Stimulated activated naive CD4-positive, alpha-beta T cell treated with Interleukin-2 at 50 U/mL for 16 hours (primary cell): ENCODE data around the gene PSMB3.
"Not testable (repeated sequence)": the region's sequence is repeated elsewhere in the genome, so short reads cannot be mapped to it uniquely, and the experiment has no call there.

Experiments
- DNase-seq: peaks from one replicate; lab custom pipeline; 2025; lab: John Stamatoyannopoulos, UW

PSMB3 gene

GRCh38 chr17:38716368-38717005 is 36.1 kb upstream of the PSMB3 start:
- DNase-seq = no peak

DNA sequence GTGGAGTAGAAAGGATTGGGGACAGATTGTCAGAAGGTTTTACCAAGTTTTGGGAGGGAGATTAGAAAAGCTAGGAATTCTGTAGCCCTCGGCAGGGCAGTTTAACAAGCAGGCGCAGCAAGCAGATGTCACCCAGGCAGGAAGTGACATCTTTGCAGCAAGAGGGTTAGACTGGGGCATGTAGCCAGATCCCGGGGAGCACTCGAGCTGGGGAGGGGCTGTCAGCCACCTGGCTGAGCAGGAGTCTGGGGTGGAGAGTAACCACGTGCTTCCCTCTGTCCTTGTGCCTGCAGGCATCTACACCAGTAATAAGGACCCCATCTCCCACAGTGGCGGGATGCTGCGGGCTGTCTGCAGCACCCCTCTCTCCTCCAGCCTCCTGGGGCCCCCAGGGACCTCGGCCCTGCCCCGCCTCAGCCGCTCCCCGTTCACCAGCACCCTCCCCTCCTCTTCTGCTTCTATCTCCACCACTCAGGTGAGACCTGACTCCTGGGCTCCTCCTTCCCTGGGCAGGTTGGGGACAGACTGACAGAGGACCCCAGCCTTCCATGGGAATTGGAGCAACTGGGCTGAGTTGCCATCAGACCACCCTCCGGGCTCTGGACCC is 35.3 kb upstream of the PSMB3 start:
- no peak for DNase-seq

DNA sequence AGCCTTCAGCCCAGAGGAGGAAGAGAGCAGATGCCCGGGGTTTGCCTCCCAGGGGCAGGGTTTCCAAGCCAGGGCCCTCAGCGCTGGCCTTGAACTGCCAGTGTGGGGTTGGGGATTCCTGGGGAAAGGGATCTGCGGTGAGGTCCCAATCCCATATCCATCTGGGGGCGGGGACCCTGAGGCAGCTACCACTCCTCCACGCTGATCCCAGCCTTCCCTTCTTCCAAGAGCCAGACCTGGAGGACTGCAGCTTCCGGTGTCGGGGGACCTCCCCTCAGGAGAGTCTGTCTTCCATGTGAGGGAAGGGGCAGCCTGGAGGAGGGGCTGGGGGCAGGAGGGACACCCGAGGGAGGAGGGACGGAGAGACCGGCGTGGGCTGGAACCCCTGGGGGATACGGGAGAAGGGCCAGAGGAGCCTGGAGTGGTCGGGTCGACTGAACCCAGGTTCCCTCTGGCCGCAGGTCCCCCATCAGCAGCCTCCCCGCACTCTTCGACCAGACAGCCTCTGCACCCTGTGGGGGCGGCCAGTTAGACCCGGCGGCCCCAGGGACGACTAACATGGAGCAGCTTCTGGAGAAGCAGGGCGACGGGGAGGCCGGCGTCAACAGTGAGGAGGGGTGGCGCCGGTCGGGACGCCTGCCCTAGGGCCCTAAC is 33.1 kb upstream of the PSMB3 start:
- no peak for DNase-seq

DNA sequence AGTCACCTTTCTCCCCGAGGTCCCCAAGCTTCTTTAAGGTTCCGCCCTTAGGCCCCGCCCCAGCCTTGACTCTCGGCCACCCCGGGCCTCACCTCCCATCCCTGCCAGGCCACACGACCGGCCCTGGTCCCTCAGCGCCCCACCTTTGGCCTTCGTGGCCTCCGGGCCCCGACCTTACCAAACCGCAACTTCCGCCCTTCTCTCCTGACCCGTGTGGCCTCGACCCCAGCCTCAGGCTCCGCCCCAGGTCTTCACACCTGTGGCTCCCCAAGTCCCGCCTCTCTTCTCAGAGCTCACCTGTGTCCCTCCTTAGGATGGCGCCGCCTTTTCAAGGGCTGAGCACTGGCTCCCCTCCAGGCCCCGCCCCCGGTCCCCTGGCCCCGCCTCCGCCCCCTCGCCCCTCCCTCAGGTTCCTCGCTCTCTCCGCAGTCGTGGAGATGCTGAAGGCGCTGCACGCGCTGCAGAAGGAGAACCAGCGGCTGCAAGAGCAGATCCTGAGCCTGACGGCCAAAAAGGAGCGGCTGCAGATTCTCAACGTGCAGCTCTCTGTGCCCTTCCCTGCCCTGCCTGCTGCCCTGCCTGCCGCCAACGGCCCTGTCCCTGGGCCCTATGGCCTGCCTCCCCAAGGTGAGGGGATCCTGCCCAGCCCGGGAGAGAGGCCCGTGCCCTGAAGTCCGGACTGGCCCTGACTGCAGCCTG is 32.4 kb upstream of the PSMB3 start:
- no peak for DNase-seq

GRCh38 chr17:38720941-38721340 is 31.6 kb upstream of the PSMB3 start:
- no peak for DNase-seq

DNA sequence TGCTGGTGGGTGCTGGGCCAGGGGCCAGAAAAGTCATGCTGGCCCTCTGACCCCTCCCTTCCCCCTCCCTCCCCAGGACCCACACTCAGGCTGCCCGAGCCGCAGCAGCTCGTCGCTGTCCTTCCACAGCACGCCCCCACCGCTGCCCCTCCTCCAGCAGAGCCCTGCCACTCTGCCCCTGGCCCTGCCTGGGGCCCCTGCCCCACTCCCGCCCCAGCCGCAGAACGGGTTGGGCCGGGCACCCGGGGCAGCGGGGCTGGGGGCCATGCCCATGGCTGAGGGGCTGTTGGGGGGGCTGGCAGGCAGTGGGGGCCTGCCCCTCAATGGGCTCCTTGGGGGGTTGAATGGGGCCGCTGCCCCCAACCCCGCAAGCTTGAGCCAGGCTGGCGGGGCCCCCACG is 30.7 kb upstream of the PSMB3 start:
- DNase-seq = no peak

DNA sequence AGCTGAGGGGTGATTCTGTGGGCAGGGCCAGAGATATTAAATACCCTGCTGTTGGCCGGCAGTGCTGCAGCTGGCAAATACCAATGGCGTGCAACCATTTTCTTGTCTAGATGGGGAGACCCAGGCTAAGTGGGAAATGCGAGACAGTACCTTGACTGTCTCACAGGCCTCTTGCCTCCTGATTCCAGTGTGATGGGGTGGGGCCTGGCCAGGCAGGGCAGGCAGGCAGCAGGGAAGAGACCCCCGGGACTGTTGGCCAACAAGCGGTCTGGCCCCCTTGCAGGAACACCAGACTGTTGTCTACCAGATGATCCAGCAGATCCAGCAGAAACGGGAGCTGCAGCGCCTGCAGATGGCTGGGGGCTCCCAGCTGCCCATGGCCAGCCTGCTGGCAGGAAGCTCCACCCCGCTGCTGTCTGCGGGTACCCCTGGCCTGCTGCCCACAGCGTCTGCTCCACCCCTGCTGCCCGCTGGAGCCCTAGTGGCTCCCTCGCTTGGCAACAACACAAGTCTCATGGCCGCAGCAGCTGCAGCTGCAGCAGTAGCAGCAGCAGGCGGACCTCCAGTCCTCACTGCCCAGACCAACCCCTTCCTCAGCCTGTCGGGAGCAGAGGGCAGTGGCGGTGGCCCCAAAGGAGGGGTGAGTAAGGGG is 28.1 kb upstream of the PSMB3 start:
- DNase-seq = no peak

- DNase-seq = no peak
Observed at GRCh38 chr17:38725066-38725465, 27.5 kb upstream of the PSMB3 start.

- not testable (repeated sequence) for DNase-seq
Observed at GRCh38 chr17:38726145-38726544, 26.4 kb upstream of the PSMB3 start.

DNA sequence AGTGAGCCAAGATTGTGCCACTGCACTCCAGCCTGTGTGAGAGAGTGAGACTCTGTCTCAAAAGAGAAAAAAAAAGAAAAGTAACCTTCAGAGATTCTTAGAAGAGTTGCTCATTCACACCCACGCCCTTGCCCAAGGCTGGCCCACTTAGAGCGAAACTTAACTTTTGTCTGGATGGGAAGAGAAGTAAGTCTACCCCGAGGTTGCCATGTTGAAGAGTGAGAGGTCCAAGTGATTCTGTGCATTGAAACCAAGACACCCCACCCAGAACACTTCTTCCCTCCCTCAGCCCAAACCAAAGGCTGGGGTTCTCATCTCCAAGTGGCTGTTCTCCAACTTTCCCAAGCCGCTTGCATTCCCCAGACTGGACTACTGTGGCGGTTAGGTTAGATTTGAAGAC is 24.8 kb upstream of the PSMB3 start:
- peak; percentile 82 for DNase-seq

GRCh38 chr17:38728290-38728831 is 24.2 kb upstream of the PSMB3 start:
- DNase-seq = peak; percentile 43

DNA sequence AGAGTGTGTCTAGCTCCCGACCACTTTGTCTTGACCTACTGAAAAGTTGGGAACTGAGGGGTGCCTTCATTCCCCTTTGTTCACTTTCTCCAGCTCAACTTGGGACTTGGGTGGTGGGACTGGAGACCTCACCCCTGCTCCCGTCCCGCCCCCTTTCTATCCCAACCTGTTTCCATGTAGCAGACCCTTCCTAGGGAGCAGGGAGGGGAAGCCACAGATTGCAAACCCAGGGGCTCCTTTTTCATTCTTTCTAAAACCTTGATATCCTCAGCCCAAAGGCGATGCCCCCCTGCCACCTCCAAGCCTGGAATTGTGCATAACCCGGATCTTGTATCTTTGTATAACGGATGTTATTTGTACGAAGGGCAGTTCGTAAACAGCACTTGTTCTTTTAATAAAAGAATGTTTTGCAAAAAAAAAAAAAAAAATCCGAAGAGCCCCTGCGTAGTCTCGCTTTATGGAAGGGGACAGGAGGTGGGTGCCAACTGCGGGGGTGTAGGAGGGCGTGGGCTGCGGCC is 23.1 kb upstream of the PSMB3 start:
- no peak for DNase-seq

DNA sequence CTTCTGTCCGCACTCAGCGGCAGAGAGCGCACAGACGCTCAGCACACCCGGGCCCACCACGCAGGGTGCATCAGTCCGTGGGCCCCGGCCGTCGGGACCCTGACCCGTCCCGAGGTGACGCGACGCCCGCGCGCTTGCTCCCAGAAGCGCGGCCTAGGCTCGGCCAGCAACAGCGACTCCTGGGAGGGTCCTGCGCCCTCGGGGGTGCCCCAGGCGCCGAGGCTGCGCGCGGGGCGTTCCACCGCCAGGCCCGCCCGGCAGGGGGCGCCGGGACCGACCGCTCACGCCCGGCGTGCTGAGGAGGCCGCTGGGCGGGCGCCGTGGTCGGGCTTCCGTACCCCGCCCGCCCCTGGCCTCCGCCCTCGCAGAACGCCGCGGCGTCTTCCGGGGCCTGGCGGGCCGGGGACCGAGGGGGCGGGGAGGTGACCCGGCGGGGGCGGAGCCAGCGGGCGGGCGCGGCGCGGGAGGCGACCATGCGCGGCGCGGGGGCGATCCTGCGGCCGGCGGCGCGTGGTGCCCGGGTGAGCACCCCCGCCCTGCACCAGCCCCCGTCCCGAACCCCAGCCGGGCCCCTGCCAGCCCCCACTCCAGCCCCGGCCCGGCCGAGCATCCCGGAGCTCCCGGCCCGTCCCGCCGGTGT is 22.5 kb upstream of the PSMB3 start, which contains the start of gene CISD3:
TSS of gene CISD3 (plus strand) at position 456 of the 640 bp plus-strand sequence. CDS start at position 474, 18 bp downstream.
- DNase-seq = peak; percentile 80

DNA sequence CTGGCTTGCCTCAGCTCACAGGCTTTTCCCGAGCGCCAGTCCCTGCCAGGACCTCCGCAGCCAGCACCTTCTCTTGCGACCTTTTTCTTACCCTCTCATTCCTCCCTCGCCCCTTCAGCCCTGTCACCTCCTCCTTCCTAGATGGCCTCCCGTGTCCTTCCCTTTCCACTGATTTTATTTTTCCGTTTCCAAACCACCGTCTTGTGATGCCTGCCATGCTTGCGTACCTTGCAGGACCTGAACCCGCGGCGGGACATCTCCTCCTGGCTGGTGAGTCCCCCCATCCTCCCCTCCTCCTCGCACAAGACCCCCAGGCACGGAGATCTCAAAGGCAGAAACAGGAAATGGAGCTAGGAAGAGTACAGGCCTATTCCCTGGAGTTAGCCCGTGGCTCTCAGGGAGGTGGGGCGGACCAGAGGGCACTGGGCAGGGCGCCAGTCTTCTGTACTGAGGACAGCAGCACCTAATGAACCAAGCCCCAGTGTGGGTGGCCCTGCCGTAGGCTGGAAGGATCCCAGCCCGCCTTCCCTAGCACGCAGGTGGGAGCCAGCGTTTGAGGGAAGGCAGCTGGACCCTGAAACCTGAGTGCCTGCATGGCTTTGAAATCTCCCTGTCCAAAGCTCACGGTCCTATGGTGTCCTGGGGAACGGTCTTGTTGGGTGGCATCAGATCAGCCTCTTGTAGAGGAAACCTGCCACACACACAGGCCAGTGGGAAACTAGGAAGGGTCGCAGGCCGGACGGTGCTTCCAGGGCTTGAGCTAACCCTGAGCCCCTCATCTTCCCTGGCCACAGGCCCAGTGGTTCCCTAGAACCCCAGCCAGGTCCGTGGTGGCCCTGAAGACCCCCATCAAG is 21.8 kb upstream of the PSMB3 start:
- no peak for DNase-seq

- DNase-seq = no peak
Observed at GRCh38 chr17:38731526-38732294, 20.8 kb upstream of the PSMB3 start.

GRCh38 chr17:38732376-38733281 is 19.9 kb upstream of the PSMB3 start:
- no peak for DNase-seq

DNA sequence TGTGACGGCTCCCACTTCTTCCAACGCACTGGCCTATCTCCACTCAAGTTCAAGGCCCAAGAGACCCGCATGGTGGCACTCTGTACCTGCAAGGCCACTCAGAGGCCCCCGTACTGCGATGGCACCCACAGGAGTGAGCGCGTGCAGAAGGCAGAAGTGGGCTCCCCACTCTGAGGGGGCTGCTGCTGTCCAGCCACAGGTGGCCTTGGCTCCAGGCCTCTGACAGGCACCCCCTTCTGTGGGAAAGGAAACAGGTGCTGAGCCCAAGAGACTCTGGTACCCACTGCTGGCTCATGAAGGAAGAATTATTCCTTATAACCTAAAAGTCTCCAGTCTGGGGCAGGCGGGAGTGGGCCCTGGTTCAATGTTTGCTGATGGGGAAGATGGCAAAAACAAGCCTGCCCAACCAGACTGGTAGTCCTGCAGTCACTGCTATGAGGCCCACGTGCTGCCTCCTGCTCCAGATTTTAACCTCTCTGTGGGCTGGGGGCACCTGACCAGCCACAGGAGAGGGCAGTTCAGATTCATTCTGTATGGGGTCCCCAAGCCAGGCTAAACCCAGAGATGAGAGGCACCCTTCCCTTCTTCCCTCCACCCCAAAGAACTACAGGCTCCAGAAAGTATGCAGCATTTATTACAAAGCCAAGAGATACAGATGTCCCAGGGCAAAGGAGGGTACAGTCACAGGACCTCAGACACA is 19.1 kb upstream of the PSMB3 start:
- DNase-seq = no peak
